OCI-LY7 (cell line): ENCODE results near the gene DUSP22. TPM values are rescaled to one million over a fixed set of nuclear protein-coding genes. Genes with fewer than 3 reads are reported as not detected.

Source experiments
- BruUV-seq: library from RNA; stranded (reverse); fragments of 400-500 nt; replicated peaks from 2 replicates; lab custom pipeline; 2021; lab: Mats Ljungman, UMichigan
- CTCF ChIA-PET: fragments of 300-600 bp; sonication (Branson Sonifier 250); formaldehyde crosslinking; loops from one replicate; lab custom pipeline; 2022; ENCODE audit warnings: antibody characterized with exemption; ENCODE audit not compliant: unreplicated experiment; lab: Charles Lee
- POLR2A ChIA-PET: fragments of 300-600 bp; sonication (Branson Sonifier 250); formaldehyde crosslinking; loops from one replicate; lab custom pipeline; 2022; ENCODE audit warnings: antibody characterized with exemption; lab: Charles Lee
- DNase-seq: peaks from one replicate; pipeline ENCODE4 v3.0.0-alpha.2; 2015; ENCODE audit warnings: low spot score
- H2AFZ ChIP-seq: fragments of 200-600 bp; sonication (generic), shearing (Covaris generic); 2 replicates; pipeline ENCODE4 v1.6.1; 2014; ENCODE audit warnings: mild to moderate bottlenecking, antibody characterized with exemption, low read length, moderate library complexity
- H3K27ac ChIP-seq: fragments of 200-600 bp; sonication (generic); 2 replicates; pipeline ENCODE4 v1.5.1; 2014; ENCODE audit warnings: mixed run types, low read depth, mild to moderate bottlenecking, moderate library complexity, low read length, inconsistent platforms; ENCODE audit not compliant: poor library complexity, severe bottlenecking
- H3K36me3 ChIP-seq: fragments of 200-600 bp; sonication (generic); 2 replicates; pipeline ENCODE4 v1.6.1; 2014; ENCODE audit warnings: mild to moderate bottlenecking, antibody characterized with exemption, low read length, moderate library complexity, mixed read lengths; ENCODE audit not compliant: insufficient read depth
- H3K4me1 ChIP-seq: fragments of 200-600 bp; sonication (generic); 2 replicates; pipeline ENCODE4 v1.5.1; 2014; ENCODE audit warnings: mild to moderate bottlenecking, low read length; ENCODE audit not compliant: insufficient read depth, poor library complexity, severe bottlenecking
- H3K4me2 ChIP-seq: fragments of 200-600 bp; sonication (generic); 2 replicates; pipeline ENCODE4 v1.6.1; 2014; ENCODE audit warnings: mild to moderate bottlenecking, low read length
- H3K4me3 ChIP-seq: fragments of 200-600 bp; sonication (generic); 2 replicates; pipeline ENCODE4 v1.5.1; 2014; ENCODE audit warnings: mild to moderate bottlenecking, low read depth, low read length; ENCODE audit not compliant: poor library complexity, severe bottlenecking
- H3K79me2 ChIP-seq: fragments of 200-600 bp; sonication (generic); 2 replicates; pipeline ENCODE4 v1.6.1; 2016; ENCODE audit warnings: low read depth, mild to moderate bottlenecking, low read length, moderate library complexity, mixed read lengths; ENCODE audit not compliant: insufficient read depth
- H3K9me2 ChIP-seq: fragments of 200-600 bp; sonication (generic); 2 replicates; pipeline ENCODE4 v1.6.1; 2016; ENCODE audit warnings: mild to moderate bottlenecking, low read length, mixed read lengths; ENCODE audit not compliant: insufficient read depth
- H3K9me3 ChIP-seq: fragments of 200-600 bp; sonication (generic); 2 replicates; pipeline ENCODE4 v1.6.1; 2014; ENCODE audit warnings: mild to moderate bottlenecking, mixed run types, low read length, mixed read lengths
- H4K20me1 ChIP-seq: fragments of 200-600 bp; sonication (generic); 2 replicates; pipeline ENCODE4 v1.6.1; 2014; ENCODE audit warnings: mild to moderate bottlenecking, antibody characterized with exemption, low read length, moderate library complexity, mixed read lengths; ENCODE audit not compliant: insufficient read depth
- CTCF ChIP-seq: fragments of 200-600 bp; sonication (generic); conservative IDR thresholded peaks from 2 replicates; pipeline ENCODE4 v1.5.1; 2014; ENCODE audit warnings: mild to moderate bottlenecking, antibody characterized with exemption, low read length, moderate library complexity, mixed read lengths
- EZH2phosphoT487 ChIP-seq: fragments of 200-600 bp; sonication (generic); IDR thresholded peaks from 2 replicates; pipeline ENCODE4 v1.6.1; 2018; ENCODE audit warnings: low read depth, borderline replicate concordance, mild to moderate bottlenecking, mixed run types, antibody characterized with exemption, low read length, moderate library complexity, mixed read lengths
- intact Hi-C: fragments of 100-400 bp; cut with micrococcal nuclease; formaldehyde crosslinking; loops from one replicate; pipeline ENCODE4 v1.10.0; 2022; ENCODE audit not compliant: unreplicated experiment
- total RNA-seq, 2 experiments: library from RNA; depleted of rRNA in 1 of 2; stranded (reverse); fragments of >200 nt in 1 of 2; shearing (Covaris generic) in 1 of 2; gene quantifications; 2 replicates each; pipeline ENCODE4 v1.2.3, GENCODE V29; 2014 to 2022

DUSP22 gene
- total RNA-seq, 2 experiments from 2014 or later, result 149 to 171 TPM

GRCh38 chr6:391559-392440 lies 99.5 kb downstream of the DUSP22 start, which contains the start of gene IRF4:
Gene IRF4, plus strand, starts transcription at chr6:391752. Its CDS starts 1,401 bp downstream, at chr6:393153.
- Histone ChIP-seq H3K9me2 (no peaks in the 10 kb centered on the region), H3K36me3 (peaks cover 44% of the 10 kb centered on the region), H4K20me1 (peaks cover 20% of the 10 kb centered on the region; the same call in 1 of the 2 replicates), H3K27ac (peak within 1 kb of the TSS; percentile 57), H3K4me2 (peak within 1 kb of the TSS; percentile 83), H3K79me2 (peaks cover 40% of the 10 kb centered on the region), H2AFZ (peak within 1 kb of the TSS; percentile 41; the same call in 1 of the 2 replicates), H3K4me3 (peak within 1 kb of the TSS; percentile 98), H3K4me1 (peaks cover 49% of the 10 kb centered on the region), H3K9me3 (no peaks in the 10 kb centered on the region)
- intact Hi-C loops, result loop anchor here (1.0 to 10.0 kb wide), 6 partner anchors 27 to 323 kb away; partner anchors contain the start of gene DUSP22
- no TSS peak for BruUV-seq
- no peak for TF ChIP-seq CTCF
- CTCF ChIA-PET, result interaction anchor here (0.6 to 2.5 kb wide), 8 partner anchors 11 to 176 kb away, joined by 3 to 9 read pairs (median 4); no protein-coding TSS in a partner anchor
- POLR2A ChIA-PET, result interaction anchor here (0.6 to 9.4 kb wide), 31 partner anchors 8 to 211 kb away, joined by 3 to 95 read pairs (median 7); no protein-coding TSS in a partner anchor
- peak; percentile 84 for DNase-seq

- no TSS peak for BruUV-seq
- ChIA-PET CTCF (interaction anchor here (0.6 to 1.1 kb wide), 6 partner anchors 10 to 177 kb away, joined by 3 to 6 read pairs (median 3); no protein-coding TSS in a partner anchor), POLR2A (interaction anchor here (0.7 to 9.4 kb wide), 25 partner anchors 7 to 212 kb away, joined by 3 to 95 read pairs (median 7); no protein-coding TSS in a partner anchor)
- H3K9me2 ChIP-seq, result no peaks in the 10 kb centered on the region
- H3K4me3 ChIP-seq, result peak overlapping the region; percentile 98
- intact Hi-C loops, result loop anchor here (5.0 to 10.0 kb wide), 2 partner anchors 40 to 322 kb away; no protein-coding TSS in a partner anchor
- H4K20me1 ChIP-seq, result peaks cover 20% of the 10 kb centered on the region; the same call in 1 of the 2 replicates
- DNase-seq, result peak; percentile 60
- H3K79me2 ChIP-seq, result peaks cover 42% of the 10 kb centered on the region
- H3K9me3 ChIP-seq, result no peaks in the 10 kb centered on the region
- peak overlapping the region; percentile 83 for H3K4me2 ChIP-seq
- H2AFZ ChIP-seq, result no peak overlapping the region
- peak overlapping the region; percentile 57 for H3K27ac ChIP-seq
- H3K36me3 ChIP-seq, result peaks cover 53% of the 10 kb centered on the region
- TF ChIP-seq CTCF (no peak), EZH2phosphoT487 (no peak)
- H3K4me1 ChIP-seq, result peaks cover 57% of the 10 kb centered on the region
Observed at GRCh38 chr6:392441-393390, 100.4 kb downstream of the DUSP22 start.
